EL (cell line): ENCODE data around the gene AUTS2.
"Not testable (repeated sequence)": the region's sequence is repeated elsewhere in the genome, so short reads cannot be mapped to it uniquely, and the experiment has no call there.

Experiments
- DNase-seq: peaks from one replicate; pipeline ENCODE4 v3.0.0-alpha.2; 2016

AUTS2 gene

DNA sequence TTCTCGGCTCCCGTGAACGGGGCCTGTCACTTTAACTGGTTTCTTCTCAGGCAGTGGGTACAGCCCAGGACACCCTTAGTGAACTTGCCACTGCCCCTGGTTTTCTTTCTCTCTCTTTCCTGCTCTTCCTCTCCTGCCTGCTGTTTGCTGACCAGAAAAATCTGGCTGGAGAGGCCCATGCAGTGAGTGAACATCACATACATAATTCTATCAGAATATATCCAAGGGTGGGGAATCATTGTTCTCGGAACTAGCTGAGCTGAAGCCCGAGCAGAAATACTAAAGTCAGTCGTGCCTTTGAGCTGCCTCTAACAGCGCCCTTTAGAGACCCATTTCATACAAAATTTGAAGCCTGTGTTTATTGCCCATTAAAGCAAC is 1032.2 kb downstream of the AUTS2 start:
- no peak for DNase-seq

DNA sequence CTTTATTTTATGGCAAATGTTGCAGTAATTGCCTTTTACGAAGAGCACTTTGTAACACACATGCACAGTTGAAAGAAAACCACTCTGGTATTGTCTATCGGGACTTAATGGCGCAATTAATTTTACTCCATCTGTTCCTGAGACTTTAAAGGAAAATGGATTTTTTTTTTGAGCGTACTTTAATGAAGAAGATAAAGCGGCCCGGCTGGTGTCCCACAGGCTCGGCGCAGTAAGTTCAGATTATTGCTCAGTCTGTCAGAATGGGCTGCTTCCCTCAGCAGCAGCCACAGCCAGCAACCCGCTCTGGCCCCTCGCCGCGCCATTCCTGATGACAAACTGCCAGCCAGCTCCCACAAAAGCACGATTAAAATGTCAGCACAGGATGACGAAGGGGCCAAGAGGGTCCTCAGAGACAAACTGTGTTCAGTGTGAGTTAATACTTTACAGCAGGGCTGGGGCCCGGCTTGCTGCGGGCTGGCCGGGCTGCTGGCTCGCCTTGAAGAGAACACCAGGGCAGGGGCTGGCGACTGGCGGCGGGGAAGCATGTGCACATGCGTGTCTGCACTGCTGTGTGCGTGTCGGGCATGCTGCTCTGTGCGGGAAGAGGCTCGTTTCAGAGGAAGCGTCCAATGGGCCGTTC is 1032.7 kb downstream of the AUTS2 start:
- DNase-seq = peak; percentile 31

DNA sequence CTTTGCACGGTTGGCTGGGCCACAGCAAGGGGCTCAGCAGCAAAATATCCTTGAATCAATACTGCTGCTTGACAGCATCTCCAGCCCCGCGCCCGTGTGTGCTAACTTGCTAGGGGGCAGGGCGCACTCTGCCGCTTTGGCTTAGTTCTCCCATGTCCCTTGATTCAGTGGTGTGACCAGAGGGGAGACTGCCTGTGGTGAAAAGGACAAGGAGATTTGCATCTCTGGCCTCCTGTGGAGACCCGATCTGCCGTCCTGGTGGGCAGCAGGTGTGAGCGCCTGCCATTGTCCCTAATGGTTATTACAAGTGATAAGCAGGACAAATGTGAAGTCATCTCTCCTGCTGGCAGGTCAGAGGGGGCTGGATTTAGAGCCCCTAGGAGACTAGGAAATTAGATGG is 1033.4 kb downstream of the AUTS2 start:
- DNase-seq = no peak

DNA sequence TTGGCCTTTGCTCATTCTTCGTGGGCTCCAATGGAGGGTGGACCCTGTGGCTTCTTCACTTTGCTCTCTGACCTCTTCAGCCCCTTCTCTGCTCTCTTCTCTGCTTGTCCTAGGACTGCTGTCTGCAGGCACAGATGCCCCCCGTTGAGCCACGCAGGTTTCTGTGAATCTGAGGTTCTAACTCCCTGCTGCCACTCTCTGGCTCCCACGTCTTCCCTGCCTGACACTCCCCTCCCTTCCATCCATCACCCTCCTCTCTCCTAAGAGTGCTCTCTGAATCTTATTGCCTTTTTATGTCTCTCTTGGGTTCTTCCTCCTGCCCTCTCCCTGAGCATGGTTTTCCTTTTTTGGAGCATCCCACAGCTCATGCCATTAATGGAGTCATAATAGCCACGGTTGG is 1034.1 kb downstream of the AUTS2 start:
- no peak for DNase-seq

DNA sequence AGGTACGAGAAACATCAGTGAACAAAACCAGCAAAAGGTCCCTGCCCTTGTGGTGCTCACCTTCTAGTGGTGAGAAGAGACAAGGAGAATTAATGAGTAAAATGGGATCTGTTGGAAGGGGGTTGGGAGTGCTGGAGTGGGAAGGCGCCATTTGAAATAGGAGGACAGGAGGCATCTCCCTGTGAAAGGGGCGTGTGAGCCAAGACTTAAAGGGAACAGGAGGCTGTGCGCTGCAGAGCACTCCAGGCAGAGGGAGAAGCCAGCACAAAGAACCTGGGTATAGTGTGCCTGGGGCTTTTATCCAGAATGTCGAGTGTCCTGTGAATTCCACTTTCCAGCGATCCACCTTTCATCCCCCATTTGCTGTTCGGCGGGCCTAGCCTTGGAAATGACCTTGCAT is 1035.8 kb downstream of the AUTS2 start:
- DNase-seq = no peak

DNA sequence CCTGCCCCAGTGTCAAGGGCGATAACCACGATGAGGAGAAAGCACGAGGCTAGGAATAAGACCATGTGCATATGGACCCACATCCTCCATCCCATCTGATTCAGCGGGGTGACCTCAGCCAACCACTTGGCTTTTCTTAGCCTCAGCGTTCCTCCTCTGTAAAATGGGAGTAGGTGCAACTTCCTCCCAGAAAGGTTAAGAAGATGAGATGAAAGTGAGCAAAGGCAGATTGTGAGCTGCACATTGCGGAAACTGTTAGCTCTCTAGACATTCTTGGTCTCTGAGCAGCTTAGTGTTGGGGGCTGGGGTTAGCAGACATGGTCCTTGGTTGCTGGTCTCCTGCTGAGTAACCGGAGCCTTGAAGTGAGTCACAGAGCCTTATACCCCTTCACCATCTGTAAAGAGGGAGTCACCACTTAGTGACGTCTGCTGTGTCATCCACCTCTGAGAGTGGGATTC is 1036.4 kb downstream of the AUTS2 start:
- peak; percentile 87 for DNase-seq

DNA sequence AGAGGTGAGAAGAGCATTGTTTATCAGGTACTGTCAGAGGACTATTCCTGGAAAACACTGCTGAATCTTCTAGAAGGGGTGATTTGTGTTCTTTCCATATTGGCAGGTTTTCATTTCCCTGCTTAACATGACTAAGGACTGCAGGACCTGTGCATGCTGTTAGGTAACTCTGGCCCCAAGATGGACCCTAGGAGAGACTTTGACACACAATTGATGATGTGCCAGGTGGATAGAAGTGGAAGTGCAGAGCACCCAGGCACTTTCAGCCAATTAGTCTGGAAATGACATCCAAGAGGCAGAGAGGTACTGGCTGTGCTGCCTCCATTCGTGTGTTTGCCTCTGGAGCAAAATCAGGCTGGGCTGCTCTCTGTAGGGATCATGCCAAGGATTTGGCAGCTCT is 1037.4 kb downstream of the AUTS2 start:
- no peak for DNase-seq

DNA sequence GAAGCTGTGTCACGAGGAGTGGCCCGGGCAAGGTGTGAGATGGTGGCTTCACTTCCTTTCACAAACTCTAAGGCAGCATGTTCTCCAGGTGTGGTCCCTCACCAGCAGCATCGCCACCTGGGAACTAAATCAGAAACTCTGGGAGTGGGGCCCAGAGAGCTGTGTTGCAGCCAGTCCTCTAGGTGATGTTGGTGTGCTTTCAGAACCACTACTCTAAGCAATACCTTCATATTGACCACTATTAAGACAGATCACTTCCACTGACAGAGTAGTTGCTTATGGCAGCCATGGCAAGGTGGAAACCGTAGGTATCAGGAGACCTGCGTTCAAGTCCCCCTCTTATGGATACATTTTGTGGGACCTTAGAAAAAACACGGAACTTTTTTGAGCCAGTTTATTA is 1037.9 kb downstream of the AUTS2 start:
- no peak for DNase-seq

DNA sequence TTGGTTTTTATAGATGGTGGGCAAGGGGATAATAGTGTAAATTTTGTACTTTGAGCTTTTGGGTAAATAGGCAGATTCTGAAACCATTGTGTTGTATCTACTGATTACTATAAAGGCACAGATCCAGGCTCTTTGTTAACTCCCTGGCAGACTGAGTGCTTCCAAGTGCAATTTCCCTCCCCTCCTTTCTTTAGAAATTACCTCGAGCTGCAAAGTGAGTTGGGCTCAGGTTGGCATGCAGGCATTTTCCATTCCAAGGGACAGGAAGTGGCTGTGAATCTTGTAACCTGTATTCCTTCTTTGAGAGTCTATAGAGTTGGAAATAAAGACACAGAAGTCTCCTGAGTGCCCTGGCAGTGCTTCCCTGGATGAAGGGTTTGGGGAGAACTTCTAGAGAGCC is 1039.5 kb downstream of the AUTS2 start:
- no peak for DNase-seq

DNA sequence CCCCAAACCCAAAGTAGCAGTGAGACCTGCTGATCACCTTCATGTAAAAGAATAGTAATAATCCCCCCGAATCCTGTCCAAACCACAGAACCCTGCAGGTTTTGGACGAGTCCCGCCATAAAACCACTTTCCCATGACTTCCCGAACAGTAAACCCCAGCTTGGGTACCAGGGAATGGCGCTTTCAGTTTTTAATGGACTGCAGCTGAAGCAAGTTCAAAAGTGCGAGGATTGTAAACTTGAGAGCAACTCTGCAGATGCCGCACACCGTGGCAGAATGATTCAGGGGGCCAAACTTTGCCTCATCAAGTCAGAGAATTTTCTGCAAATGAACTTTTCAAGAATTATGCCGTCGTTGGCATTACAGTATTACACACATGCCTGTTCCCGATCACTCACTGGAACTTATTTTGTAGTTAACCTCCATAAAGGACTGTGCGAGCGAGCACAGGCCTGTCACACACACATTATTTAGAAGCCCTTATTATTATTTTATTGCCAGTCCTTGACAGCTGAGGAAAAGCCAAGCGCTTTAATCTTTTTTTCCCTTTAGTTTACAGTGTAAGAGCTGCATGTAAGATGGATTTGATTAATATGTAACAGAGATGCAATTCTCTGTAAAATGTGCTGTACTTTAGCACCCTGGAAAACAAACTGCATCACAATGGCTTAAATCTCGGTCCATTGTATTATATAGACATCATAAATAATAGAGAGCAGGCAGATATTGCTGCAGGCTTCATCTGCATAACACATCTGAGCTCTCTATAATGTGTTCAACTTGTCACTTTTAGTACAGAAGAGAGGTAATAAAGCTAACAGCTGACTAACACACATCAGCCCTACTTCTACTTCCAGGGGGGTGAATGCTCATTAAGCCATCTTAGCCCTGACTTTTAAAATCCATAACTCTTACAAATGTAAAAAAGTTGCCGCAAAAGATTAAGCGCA is 1040.2 kb downstream of the AUTS2 start:
- DNase-seq = no peak

DNA sequence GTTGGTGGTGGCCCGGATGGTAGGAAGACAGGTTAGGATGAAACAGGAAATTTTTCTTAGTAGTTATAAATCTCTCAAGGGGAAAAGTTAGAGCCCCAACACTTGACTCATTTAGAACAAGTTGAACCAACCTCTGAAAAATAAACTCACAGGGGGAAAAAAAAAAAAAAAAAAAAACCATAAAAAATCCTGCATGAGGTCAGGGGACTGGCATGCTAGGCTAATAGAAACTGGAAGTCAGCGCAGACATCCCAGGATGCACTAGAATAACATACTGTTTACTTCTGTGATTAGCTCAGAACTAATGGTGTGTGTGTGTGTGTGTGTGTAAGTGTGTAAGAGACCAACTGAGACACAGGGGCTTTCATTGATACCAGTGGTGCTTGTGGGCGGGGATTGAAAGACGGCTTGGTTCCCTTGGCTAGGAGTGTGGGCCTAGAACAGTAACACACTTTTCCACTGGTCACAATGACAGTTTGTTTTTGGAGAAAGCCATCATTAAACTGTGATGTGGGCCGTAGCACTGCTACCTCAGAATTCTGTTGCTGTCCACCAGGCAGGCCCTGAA is 1042.1 kb downstream of the AUTS2 start:
- DNase-seq = peak; percentile 70

DNA sequence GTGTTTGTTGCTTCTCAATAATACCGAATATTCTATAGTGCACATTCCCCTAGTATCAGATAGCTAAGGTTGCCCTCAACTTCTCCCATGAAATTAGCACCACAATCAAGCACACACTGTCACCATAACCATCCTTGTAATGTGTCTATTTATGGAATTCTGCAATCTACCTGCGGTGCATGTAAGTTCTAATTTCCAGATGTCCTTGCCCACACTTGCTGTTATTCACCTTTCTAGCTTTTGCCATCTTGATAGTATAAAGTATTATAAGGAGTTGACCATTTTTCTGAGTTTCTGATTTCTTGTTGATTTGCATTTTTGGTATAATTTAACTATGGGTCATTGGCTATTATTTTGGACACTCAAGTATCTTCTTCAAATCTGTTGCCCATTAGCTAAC is 1043.6 kb downstream of the AUTS2 start:
- DNase-seq = no peak

DNA sequence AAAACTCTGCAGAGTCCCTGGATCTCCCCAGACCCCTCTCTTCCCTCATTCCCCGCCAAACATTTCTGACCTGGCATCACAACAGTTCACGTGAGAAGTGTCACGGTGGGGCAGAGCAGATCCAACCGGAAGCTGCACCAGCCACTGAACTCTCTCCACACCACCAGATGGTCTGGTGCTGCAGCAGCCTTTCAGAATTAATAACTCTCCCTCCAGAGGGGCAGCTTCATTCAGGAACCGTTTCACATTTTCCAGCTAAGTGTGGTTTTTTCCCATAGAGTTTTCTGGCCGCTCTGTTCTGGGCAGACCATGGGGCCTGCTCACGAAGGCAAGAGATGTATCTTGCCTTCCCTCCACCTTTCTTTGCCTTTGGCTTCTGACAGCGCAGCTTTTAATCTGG is 1047.0 kb downstream of the AUTS2 start:
- no peak for DNase-seq

DNA sequence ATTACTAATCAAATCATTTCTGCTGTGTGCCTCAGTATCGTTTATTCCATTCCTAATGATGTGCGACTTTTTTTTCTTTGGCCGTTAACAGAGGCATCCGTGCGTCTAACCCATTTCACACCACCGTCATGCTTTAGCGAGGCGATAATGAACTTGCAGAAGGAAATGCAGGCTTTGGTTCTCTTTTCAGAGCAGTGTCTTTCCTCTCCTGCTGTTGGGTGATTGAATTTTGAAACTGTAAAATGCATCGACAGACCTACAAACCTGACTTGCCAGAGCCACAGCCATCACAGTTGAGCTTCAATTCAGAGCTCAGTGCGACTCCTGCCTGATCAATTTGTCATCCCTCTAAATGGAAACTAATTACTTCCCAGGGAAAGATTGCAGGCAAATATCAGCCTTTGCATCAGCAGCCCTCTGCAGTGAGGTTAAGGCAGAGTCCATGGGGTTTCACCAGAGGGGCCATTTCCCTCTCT is 1047.6 kb downstream of the AUTS2 start:
- no peak for DNase-seq

DNA sequence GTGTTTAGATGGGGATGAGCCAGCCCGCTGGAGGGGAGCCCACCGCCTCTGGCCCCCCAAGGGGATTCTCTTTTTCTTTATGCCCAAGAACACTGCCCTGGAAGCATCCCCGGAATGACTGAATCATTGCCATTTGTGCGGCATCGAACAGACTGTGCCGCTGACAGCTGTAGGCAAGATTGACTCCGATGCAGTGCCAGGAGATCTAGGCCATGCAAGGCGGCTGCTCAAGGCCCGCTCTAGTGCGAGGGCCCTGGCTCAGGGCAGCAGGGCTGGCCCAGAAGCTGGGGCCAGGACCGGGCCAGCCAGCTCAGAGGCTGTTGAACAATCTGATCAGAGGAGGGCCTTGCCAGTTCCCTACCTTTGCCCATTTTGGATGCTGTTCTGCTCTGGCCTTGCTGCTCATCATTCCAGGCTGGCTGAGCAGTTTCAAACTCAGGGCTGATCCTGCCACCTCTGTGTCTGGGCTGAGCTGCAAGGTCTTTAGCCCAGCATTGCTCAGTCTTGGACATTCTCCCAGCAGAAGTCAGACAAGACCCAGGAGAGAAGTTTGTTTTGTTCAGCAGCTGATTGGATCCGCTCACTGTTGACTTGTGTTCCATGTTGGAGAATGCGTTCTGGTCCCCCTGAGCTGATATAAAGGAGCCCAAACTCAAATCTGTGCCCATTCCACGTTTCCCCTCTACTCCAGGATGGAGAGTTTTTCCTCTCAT is 1048.4 kb downstream of the AUTS2 start:
- no peak for DNase-seq

DNA sequence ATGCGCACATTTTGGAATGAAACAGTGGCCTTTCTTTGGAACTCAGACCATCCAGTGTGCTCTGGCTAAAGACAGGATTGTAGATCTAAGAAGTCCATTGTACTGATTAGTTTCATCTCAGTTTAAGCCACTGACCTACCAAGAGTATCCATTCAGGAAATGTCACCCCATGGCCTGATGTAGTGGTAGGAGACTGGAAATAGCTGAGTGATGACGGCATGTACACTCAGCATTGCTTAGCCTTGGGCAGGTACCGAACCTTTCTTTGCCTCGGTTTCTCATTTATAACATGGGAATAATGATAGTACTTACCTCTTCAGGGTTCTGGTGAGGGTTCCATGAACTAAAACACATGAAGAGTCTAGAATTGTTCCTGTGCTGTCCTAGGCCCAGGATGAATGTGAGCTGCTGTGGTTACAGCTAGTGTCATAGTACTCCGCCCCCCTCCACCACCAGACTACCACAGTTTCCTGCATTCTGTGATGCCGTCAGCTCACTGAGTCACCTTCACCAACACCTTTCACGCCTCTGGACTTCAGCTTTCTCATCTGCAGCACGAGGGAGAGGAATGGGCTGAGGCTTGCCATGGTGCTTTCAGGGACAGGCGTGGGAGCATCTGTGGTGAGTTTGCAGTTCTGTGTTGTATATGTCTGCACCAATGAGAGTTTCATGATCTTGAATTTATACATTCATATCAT is 1049.7 kb downstream of the AUTS2 start:
- peak; percentile 75 for DNase-seq

DNA sequence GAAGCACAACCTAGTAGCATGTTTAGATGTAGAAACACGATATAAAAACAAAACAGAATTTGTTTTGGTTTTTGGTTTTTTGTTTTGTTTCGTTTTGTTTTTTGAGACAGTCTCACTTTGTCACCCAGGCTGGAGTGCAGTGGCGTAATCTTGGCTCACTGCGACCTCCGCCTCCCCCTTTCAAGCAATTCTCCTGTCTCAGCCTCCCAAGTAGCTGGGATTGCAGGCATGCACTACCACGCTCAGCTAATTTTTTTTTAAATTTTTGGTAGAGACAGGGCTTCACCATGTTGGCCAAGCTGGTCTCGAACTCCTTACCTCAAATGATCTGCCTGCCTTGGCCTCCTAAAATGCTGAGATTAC is 1050.2 kb downstream of the AUTS2 start:
- DNase-seq = not testable (repeated sequence)

DNA sequence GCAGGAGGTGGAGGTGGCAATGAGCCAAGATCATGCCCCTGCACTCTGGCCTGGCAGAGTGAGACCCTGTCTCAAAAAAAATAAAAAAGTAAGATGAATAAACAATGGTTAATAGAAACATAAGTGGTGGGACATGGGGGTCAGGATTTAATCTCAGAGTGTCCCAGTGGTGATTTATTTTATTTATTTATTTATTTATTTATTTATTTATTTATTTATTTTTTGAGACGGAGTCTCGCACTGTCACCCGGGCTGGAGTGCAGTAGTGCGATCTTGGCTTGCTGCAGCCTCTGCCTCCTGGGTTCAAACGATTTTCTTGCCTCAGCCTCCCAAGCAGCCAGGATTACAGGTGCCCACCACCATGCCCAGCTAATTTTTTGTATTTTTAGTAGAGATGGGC is 1051.0 kb downstream of the AUTS2 start:
- no peak for DNase-seq

DNA sequence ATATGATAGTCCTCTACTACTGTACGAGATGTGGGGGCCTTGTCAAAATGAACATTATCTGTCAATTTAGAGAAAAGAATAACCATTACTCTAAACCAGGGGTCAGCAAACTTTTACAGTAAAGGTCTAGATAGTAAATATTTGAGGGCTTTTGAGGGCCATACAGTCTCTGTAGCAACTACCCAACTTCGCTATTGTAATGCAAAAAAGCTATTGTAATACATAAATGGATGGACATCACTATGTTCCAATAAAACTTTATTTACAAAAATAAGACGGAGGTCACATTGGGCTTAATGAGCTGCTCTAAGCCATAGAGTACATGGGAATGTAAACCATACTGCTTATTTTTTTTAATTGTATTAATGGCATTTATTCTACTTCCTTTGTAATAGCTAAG is 1055.9 kb downstream of the AUTS2 start:
- DNase-seq = no peak

DNA sequence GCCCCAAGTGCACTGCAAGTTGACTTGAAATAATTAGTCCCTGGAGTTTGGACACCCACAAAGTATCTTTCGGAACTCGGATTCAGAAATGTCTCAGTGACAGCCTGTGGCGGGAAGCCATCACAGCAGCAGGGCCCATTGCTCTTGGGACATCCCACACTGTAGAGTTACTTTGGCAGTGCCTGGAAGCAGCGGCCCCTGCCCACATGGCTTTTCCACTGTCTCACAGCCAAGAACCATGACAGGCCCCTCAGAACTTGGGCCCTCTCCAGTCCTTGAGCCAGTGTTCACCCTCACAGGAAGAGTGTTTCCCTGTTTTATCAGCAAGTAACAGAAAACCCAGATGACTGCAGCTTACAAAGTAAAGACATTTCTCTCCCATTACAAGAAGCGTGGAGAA is 1056.7 kb downstream of the AUTS2 start:
- no peak for DNase-seq

DNA sequence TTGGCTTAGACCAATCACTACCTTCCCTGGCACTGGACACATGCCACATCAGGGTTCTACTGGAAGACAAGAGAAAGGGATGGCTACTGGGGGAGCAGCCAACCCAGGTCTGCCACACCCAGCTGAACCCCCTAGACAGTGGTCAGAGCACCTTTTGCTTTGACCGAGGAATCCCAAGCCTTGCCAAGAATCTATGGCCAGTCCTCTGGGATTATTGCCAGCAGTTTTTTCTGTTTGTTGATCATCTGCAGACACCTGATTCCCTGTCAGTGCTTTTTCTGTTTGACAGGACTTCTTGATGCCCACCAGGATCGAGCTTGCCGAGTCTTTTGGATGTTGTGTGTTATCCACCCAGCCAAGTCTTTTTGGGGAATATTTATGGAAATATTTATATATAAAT is 1057.4 kb downstream of the AUTS2 start:
- no peak for DNase-seq

DNA sequence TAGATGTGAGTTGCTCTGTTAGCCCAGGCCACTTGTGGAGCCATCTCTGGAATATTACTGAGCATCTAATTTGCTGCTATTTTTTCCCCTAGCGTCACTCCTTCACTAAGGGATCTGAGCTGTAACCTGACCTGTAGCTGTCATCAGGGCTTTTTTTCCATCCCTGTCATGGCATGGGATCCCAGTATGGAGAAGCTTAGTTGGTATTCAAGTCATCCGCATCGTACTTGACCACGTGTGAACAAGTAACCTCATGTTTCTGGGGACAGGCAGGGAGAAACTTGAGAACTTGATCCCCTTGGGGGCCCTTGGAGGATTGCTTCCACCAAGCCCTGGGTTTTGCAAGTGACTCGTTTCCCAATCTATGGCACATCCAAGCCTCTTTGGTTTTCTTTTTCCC is 1059.3 kb downstream of the AUTS2 start:
- DNase-seq = no peak
